GM18517 (cell line): Measurements from ENCODE around the gene REPIN1.
A peak's percentile ranks its signal among the peaks of the same experiment; 100 is the strongest.

Experiments
- ATAC-seq: cut with Tn5 transposase; IDR thresholded peaks from one replicate; pipeline ENCODE4 v1.9.1; 2021; ENCODE audit warnings: mild to moderate bottlenecking, moderate library complexity; ENCODE audit not compliant: unreplicated experiment

REPIN1 gene

GRCh38 chr7:150420242-150420641 is 51.6 kb downstream of the REPIN1 start:
- no peak for ATAC-seq

- peak; percentile 98 for ATAC-seq
These were observed 52.5 kb downstream of the REPIN1 start for GRCh38 chr7:150420987-150421674.

- no peak for ATAC-seq
These were observed 53.2 kb downstream of the REPIN1 start for GRCh38 chr7:150421831-150422230.
